OCI-LY1 (cell line): Measurements from ENCODE around the gene SLC47A2.

Experiments used
- H2AFZ ChIP-seq: fragments of 200-600 bp; sonication (generic), shearing (Covaris generic); 2 replicates; pipeline ENCODE4 v1.6.0; 2014; ENCODE audit warnings: antibody characterized with exemption, mild to moderate bottlenecking, low read length
- H3F3A ChIP-seq: fragments of 200-600 bp; sonication (generic), shearing (Covaris generic); 2 replicates; pipeline ENCODE4 v1.6.0; 2014; ENCODE audit warnings: mild to moderate bottlenecking, antibody characterized with exemption, low read length, moderate library complexity; ENCODE audit not compliant: insufficient read depth
- H3K27ac ChIP-seq: fragments of 200-600 bp; sonication (generic); 2 replicates; pipeline ENCODE4 v1.5.1; 2014; ENCODE audit warnings: low read length, mixed run types, mild to moderate bottlenecking, low read depth; ENCODE audit not compliant: poor library complexity, severe bottlenecking
- H3K27me3 ChIP-seq: fragments of 200-600 bp; sonication (generic); 2 replicates; pipeline ENCODE4 v1.6.0; 2014; ENCODE audit warnings: antibody characterized with exemption, mild to moderate bottlenecking, low read length, moderate library complexity; ENCODE audit not compliant: insufficient read depth
- H3K36me3 ChIP-seq: fragments of 200-600 bp; sonication (generic); 2 replicates; pipeline ENCODE4 v1.6.1; 2014; ENCODE audit warnings: mild to moderate bottlenecking, antibody characterized with exemption, low read length, moderate library complexity, mixed read lengths; ENCODE audit not compliant: insufficient read depth
- H3K4me1 ChIP-seq: fragments of 200-600 bp; sonication (generic); 2 replicates; pipeline ENCODE4 v1.5.1; 2014; ENCODE audit warnings: mild to moderate bottlenecking, low read length, moderate library complexity; ENCODE audit not compliant: insufficient read depth, severe bottlenecking
- H3K4me2 ChIP-seq: fragments of 200-600 bp; sonication (generic), shearing (Covaris generic); 2 replicates; pipeline ENCODE4 v1.6.1; 2014; ENCODE audit warnings: low read length
- H3K4me3 ChIP-seq: fragments of 200-600 bp; sonication (generic); 2 replicates; pipeline ENCODE4 v1.5.1; 2014; ENCODE audit warnings: low read length, low read depth, mild to moderate bottlenecking, mixed read lengths; ENCODE audit not compliant: poor library complexity, severe bottlenecking
- H3K79me2 ChIP-seq: fragments of 200-600 bp; shearing (Covaris generic); 2 replicates; pipeline ENCODE4 v1.6.1; 2016; ENCODE audit warnings: mixed run types, low read length, mixed read lengths; ENCODE audit not compliant: insufficient read depth
- H3K9ac ChIP-seq: fragments of 200-600 bp; sonication (generic), shearing (Covaris generic); 2 replicates; pipeline ENCODE4 v1.6.1; 2014; ENCODE audit warnings: mild to moderate bottlenecking, low read length, mixed read lengths
- H3K9me2 ChIP-seq: fragments of 200-600 bp; sonication (generic), shearing (Covaris generic); 2 replicates; pipeline ENCODE4 v1.6.1; 2014; ENCODE audit warnings: low read depth, mild to moderate bottlenecking, low read length, mixed read lengths
- H3K9me3 ChIP-seq: fragments of 200-600 bp; shearing (Covaris generic); 2 replicates; pipeline ENCODE4 v1.6.1; 2014; ENCODE audit warnings: low read length, mixed read lengths
- H4K20me1 ChIP-seq: fragments of 200-600 bp; sonication (generic), shearing (Covaris generic); 2 replicates; pipeline ENCODE4 v1.6.0; 2016; ENCODE audit warnings: mild to moderate bottlenecking, low read length; ENCODE audit not compliant: insufficient read depth
- EZH2 ChIP-seq: fragments of 200-600 bp; sonication (generic), shearing (Covaris generic); IDR thresholded peaks from 2 replicates; pipeline ENCODE4 v1.8.0; 2017; ENCODE audit warnings: borderline replicate concordance, mixed run types, mild to moderate bottlenecking, antibody characterized with exemption, low read length, moderate library complexity, mixed read lengths
- TF ChIP-seq, protein P1 (sequence below): fragments of 200-600 bp; sonication (generic), shearing (Covaris generic); IDR thresholded peaks from 2 replicates; pipeline ENCODE4 v1.5.1; 2017; ENCODE audit warnings: mild to moderate bottlenecking, antibody characterized with exemption, low read length, moderate library complexity, mixed read lengths

Gene SLC47A2

DNA sequence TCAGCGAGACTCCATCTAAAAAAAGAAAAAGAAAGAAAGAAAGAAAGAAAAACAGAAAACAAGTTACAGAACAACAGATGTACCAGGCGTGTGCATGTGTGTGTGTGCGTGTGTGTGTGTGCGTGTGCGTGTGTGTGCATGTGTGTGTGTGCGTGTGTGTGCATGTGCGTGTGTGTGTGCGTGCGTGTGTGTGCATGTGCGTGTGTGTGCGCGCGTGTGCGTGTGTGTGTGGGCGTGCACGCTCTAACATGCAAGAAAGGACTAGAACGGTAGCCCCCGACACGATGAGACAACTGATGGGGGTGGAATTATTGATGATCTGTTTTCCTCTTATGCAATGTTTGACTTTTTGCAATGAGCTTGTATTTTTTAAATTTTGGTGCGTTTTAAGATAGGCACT is 30.1 kb upstream of the SLC47A2 start:
- H3K36me3 ChIP-seq, result no peaks in the 10 kb centered on the region
- no peak overlapping the region for H2AFZ ChIP-seq
- no peaks in the 10 kb centered on the region for H3K79me2 ChIP-seq
- H3K4me3 ChIP-seq, result no peak overlapping the region
- H3K27me3 ChIP-seq, result no peaks in the 10 kb centered on the region
- no peaks in the 10 kb centered on the region for H4K20me1 ChIP-seq
- H3K9me2 ChIP-seq, result no peaks in the 10 kb centered on the region
- no peaks in the 10 kb centered on the region for H3K9me3 ChIP-seq
- TF ChIP-seq, protein P1, sequence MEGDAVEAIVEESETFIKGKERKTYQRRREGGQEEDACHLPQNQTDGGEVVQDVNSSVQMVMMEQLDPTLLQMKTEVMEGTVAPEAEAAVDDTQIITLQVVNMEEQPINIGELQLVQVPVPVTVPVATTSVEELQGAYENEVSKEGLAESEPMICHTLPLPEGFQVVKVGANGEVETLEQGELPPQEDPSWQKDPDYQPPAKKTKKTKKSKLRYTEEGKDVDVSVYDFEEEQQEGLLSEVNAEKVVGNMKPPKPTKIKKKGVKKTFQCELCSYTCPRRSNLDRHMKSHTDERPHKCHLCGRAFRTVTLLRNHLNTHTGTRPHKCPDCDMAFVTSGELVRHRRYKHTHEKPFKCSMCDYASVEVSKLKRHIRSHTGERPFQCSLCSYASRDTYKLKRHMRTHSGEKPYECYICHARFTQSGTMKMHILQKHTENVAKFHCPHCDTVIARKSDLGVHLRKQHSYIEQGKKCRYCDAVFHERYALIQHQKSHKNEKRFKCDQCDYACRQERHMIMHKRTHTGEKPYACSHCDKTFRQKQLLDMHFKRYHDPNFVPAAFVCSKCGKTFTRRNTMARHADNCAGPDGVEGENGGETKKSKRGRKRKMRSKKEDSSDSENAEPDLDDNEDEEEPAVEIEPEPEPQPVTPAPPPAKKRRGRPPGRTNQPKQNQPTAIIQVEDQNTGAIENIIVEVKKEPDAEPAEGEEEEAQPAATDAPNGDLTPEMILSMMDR, result no peak
- no peak overlapping the region for H3K9ac ChIP-seq
- no peaks in the 10 kb centered on the region for H3F3A ChIP-seq
- no peak overlapping the region for H3K27ac ChIP-seq
- H3K4me2 ChIP-seq, result no peak overlapping the region
- no peaks in the 10 kb centered on the region for H3K4me1 ChIP-seq

- Histone ChIP-seq H3K4me2 (no peak overlapping the region), H3K27me3 (no peaks in the 10 kb centered on the region), H3K79me2 (no peaks in the 10 kb centered on the region), H3K9me3 (no peaks in the 10 kb centered on the region), H2AFZ (no peak overlapping the region), H3F3A (no peaks in the 10 kb centered on the region), H3K9me2 (no peaks in the 10 kb centered on the region), H3K27ac (no peak overlapping the region), H4K20me1 (no peaks in the 10 kb centered on the region), H3K4me1 (no peaks in the 10 kb centered on the region), H3K36me3 (no peaks in the 10 kb centered on the region), H3K9ac (no peak overlapping the region), H3K4me3 (no peak overlapping the region)
- TF ChIP-seq, protein P1, result peak; percentile 40
- TF ChIP-seq EZH2, result no peak
These were observed 28.8 kb upstream of the SLC47A2 start for GRCh38 chr17:19744922-19745757.

DNA sequence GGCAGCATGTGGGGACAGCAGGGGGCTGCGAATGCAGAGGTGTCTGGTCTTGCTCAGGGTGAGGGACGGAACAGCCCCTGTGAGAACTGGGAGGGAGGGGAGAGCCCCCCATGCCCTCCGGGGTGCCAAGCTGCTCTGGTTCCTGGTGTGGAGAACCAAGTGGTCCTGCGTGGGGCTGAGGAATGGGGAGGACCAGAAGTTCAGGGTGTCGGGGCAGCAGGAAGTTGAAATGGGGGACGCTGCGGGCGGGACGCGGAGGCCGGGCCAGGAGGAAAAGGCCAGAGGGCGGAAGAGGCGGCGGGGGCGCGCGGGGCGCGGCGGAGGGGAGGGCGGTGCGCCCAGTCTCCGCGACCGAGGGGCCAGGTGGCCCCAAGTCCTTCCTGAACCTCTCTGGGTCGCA is 28.1 kb upstream of the SLC47A2 start:
- no peaks in the 10 kb centered on the region for H3F3A ChIP-seq
- H2AFZ ChIP-seq, result no peak overlapping the region
- H4K20me1 ChIP-seq, result no peaks in the 10 kb centered on the region
- H3K79me2 ChIP-seq, result no peaks in the 10 kb centered on the region
- TF ChIP-seq EZH2, result no peak
- H3K4me1 ChIP-seq, result no peaks in the 10 kb centered on the region
- H3K9me3 ChIP-seq, result no peaks in the 10 kb centered on the region
- H3K27ac ChIP-seq, result no peak overlapping the region
- H3K4me3 ChIP-seq, result no peak overlapping the region
- H3K9ac ChIP-seq, result no peak overlapping the region
- H3K4me2 ChIP-seq, result no peak overlapping the region
- no peaks in the 10 kb centered on the region for H3K9me2 ChIP-seq
- no peaks in the 10 kb centered on the region for H3K27me3 ChIP-seq
- H3K36me3 ChIP-seq, result no peaks in the 10 kb centered on the region
